Gastrocnemius medialis (tissue), 4 donors: ENCODE data around the gene RAD51B. TPM values are rescaled to one million over a fixed set of nuclear protein-coding genes. Genes with fewer than 3 reads are reported as not detected.

Experiments
- ATAC-seq, 2 donors: fragments of 150-250 bp; one replicate each; pipeline ENCODE4 v1.9.1; 2016
- DNase-seq, 2 donors: peaks; one replicate each; pipeline ENCODE4 v3.0.0-alpha.2; 2019
- H3K27ac ChIP-seq, 4 donors: fragments of 200-600 bp; sonication (generic); 1 replicate in 1 of 4; 2 replicates in 3 of 4; pipeline ENCODE4 v1.5.1; 2016 to 2018; ENCODE audit warnings: mild to moderate bottlenecking in 2 of 4, moderate library complexity in 1 of 4
- H3K27me3 ChIP-seq, 3 donors: fragments of 200-600 bp; sonication (generic) in 2 of 3; 1 replicate in 1 of 3; 2 replicates in 2 of 3; pipeline versions ENCODE4 v1.5.1 to v1.6.0; 2016 to 2019; ENCODE audit warnings: mild to moderate bottlenecking in 1 of 3, moderate library complexity in 1 of 3
- H3K36me3 ChIP-seq, 2 donors: fragments of 200-600 bp; sonication (generic) in 1 of 2; one replicate each; pipeline ENCODE4 v1.5.1; 2017 to 2018
- H3K4me1 ChIP-seq, 2 donors: fragments of 200-600 bp; sonication (generic) in 1 of 2; one replicate each; pipeline ENCODE4 v1.5.1; 2016 to 2017; ENCODE audit warnings: mild to moderate bottlenecking in 2 of 2
- H3K4me3 ChIP-seq, 4 donors: fragments of 200-600 bp; sonication (generic) in 3 of 4; 1 replicate in 1 of 4; 2 replicates in 3 of 4; pipeline ENCODE4 v1.5.1; 2016 to 2019; ENCODE audit warnings: mild to moderate bottlenecking in 2 of 4
- H3K9me3 ChIP-seq, 3 donors: fragments of 200-600 bp; sonication (generic) in 2 of 3; 1 replicate in 1 of 3; 2 replicates in 2 of 3; pipeline ENCODE4 v1.5.1; 2016 to 2019
- CTCF ChIP-seq, 5 experiments: fragments of 450-650 bp in 3 of 5; fragments of 200-600 bp in 2 of 5; sonication (generic) in 2 of 5; IDR thresholded peaks in 4 of 5; conservative IDR thresholded peaks in 1 of 5; 1 replicate in 4 of 5; 2 replicates in 1 of 5; pipeline ENCODE4 v1.5.1; 2016 to 2019; ENCODE audit warnings: antibody characterized with exemption in 5 of 5, mild to moderate bottlenecking in 3 of 5, moderate library complexity in 3 of 5
- POLR2A ChIP-seq, 2 donors: fragments of 450-650 bp; IDR thresholded peaks; one replicate each; pipeline ENCODE4 v1.6.1; 2017; ENCODE audit warnings: antibody characterized with exemption in 2 of 2, mild to moderate bottlenecking in 2 of 2, moderate library complexity in 2 of 2
- in situ Hi-C, 4 donors: fragments of 200-750 bp; cut with MboI; loops; one replicate each; pipeline versions ENCODE4 v1.15.0 to v1.8.0; 2017; ENCODE audit warnings: low sequenced_read_pairs in 4 of 4
- intact Hi-C: fragments of 100-400 bp; cut with DNase I; formaldehyde crosslinking; loops from one replicate; pipeline ENCODE4 v1.15.1; 2023; ENCODE audit warnings: low total_unique reads
- total RNA-seq, 4 donors: library from RNA; depleted of rRNA; stranded (reverse); fragments of >200 nt; gene quantifications; one replicate each; pipeline versions ENCODE4 v1.1.0 to v1.2.3, GENCODE V29; 2016

The RAD51B gene
- total RNA-seq, 4 donors from 2014 or later: 1.6 to 3.3 (median 2.4) TPM

- Histone ChIP-seq H3K4me3 (no peak overlapping the region), H3K27me3 (no peaks in the 10 kb centered on the region), H3K27ac (no peak overlapping the region), H3K4me1 (peaks cover 17 to 20% of the 10 kb centered on the region in 2 donors), H3K9me3 (no peaks in the 10 kb centered on the region), H3K36me3 (no peaks in the 10 kb centered on the region)
- in situ Hi-C loops: no loop called here
- TF ChIP-seq POLR2A (IDR thresholded peaks at IDR 0.05) (no peak), CTCF (IDR thresholded peaks at IDR 0.05 in 4 of 5, conservative IDR thresholded peaks at IDR 0.05 in 1 of 5) (no peak)
- intact Hi-C loops: no loop called here
- ATAC-seq (no peak), DNase-seq (no peak)
These were observed 622.0 kb downstream of the RAD51B start for GRCh38 chr14:68441542-68441941.

GRCh38 chr14:68442828-68443629 is 623.5 kb downstream of the RAD51B start:
- H3K27me3 ChIP-seq: no peaks in the 10 kb centered on the region
- intact Hi-C loops (no loop called here), in situ Hi-C loops (no loop called here)
- H3K9me3 ChIP-seq: no peaks in the 10 kb centered on the region
- ATAC-seq (no peak), DNase-seq (no peak)
- no peaks in the 10 kb centered on the region for H3K36me3 ChIP-seq
- peak overlapping the region in 1 of 4 donors; percentile 23 for H3K27ac ChIP-seq
- TF ChIP-seq POLR2A (IDR thresholded peaks at IDR 0.05) (no peak), CTCF (IDR thresholded peaks at IDR 0.05 in 4 of 5, conservative IDR thresholded peaks at IDR 0.05 in 1 of 5) (no peak)
- no peak overlapping the region for H3K4me3 ChIP-seq
- peaks cover 17 to 20% of the 10 kb centered on the region in 2 donors for H3K4me1 ChIP-seq

- peaks cover 14 to 20% of the 10 kb centered on the region in 2 donors for H3K4me1 ChIP-seq
- no peaks in the 10 kb centered on the region for H3K9me3 ChIP-seq
- H3K27me3 ChIP-seq: no peaks in the 10 kb centered on the region
- H3K36me3 ChIP-seq: no peaks in the 10 kb centered on the region
- DNase-seq (peak in 1 of 2 donors; percentile 30), ATAC-seq (peak; percentile 72 to 79)
- in situ Hi-C loops (no loop called here), intact Hi-C loops (no loop called here)
- H3K4me3 ChIP-seq: no peak overlapping the region
- no peak for TF ChIP-seq POLR2A (IDR thresholded peaks at IDR 0.05)
- no peak for TF ChIP-seq CTCF (IDR thresholded peaks at IDR 0.05 in 4 of 5, conservative IDR thresholded peaks at IDR 0.05 in 1 of 5)
- no peak overlapping the region for H3K27ac ChIP-seq
These were observed 625.0 kb downstream of the RAD51B start for GRCh38 chr14:68444449-68445168.

DNA sequence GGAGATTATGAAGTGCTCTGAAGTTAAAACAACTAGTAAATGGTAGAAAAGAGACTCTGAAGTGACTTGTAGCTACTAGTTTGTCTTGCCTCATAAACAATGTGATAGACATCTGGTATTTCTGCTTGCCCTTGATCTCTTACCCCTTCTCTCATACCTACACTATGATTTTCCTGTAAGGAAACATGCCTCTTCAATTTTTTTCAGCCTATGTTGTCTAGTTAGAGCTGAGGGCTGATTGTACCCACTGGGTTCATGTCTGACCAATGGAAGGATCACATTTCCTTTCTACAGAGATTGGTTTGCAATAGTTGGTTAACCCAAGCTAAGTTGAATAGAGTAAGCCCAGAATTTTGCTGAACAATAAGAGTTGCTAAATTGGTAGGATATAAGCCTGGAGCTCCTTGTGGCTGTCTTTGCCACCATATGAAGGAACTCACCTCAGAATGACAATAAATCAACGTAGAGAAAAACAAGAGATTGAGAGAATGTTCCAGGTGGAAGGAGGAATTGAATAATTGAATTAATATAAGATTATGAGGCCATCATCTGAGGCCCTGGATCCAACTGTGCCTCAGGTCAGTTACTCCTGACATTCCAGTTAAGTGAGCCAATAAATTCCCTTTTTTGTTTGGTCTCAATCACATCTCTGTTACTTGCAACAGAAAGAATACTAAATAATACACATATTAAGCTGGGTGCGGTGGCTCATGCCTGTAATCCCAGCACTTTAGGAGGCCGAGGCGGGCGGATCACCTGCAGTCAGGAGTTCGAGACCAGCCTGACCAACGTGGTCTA is 626.9 kb downstream of the RAD51B start:
- H3K4me1 ChIP-seq: peaks cover 9 to 23% of the 10 kb centered on the region in 2 donors
- H3K9me3 ChIP-seq: no peaks in the 10 kb centered on the region
- in situ Hi-C loops: no loop called here
- no peak for TF ChIP-seq CTCF (IDR thresholded peaks at IDR 0.05 in 4 of 5, conservative IDR thresholded peaks at IDR 0.05 in 1 of 5)
- TF ChIP-seq POLR2A (IDR thresholded peaks at IDR 0.05): no peak
- no peak for ATAC-seq
- no peaks in the 10 kb centered on the region for H3K27me3 ChIP-seq
- no peak overlapping the region for H3K27ac ChIP-seq
- H3K36me3 ChIP-seq: no peaks in the 10 kb centered on the region
- intact Hi-C loops: no loop called here
- no peak for DNase-seq
- H3K4me3 ChIP-seq: no peak overlapping the region
